ENCODE results near the gene NEDD8.
"Not testable (repeated sequence)": the region's sequence is repeated elsewhere in the genome, so short reads cannot be mapped to it uniquely, and the experiment has no call there.

NEDD8 gene

GRCh38 chr14:24252289-24253124, 20.3 kb upstream of the NEDD8 start:
- peak overlapping the region; percentile 20 for H3K27ac ChIP-seq
- no peak for DNase-seq (ENCODE audit: low read depth, low spot score)

GRCh38 chr14:24251880-24252288, 19.7 kb upstream of the NEDD8 start:
- H3K27ac ChIP-seq, result peak overlapping the region; percentile 20
- no peak for DNase-seq (ENCODE audit: low read depth, low spot score)

- DNase-seq (ENCODE audit: low read depth, low spot score), result no peak
- H3K27ac ChIP-seq, result no peak overlapping the region
These were observed 18.2 kb upstream of the NEDD8 start for GRCh38 chr14:24250354-24250753.

- no peak for DNase-seq (ENCODE audit: low read depth, low spot score)
- no peak overlapping the region for H3K27ac ChIP-seq
These were observed 17.3 kb upstream of the NEDD8 start for GRCh38 chr14:24249230-24250021.

- H3K27ac ChIP-seq, result peak overlapping the region; percentile 40
- DNase-seq (ENCODE audit: low read depth, low spot score), result no peak
These were observed 15.3 kb upstream of the NEDD8 start for GRCh38 chr14:24247422-24247821.

- H3K27ac ChIP-seq, result peak overlapping the region; percentile 40
- DNase-seq (ENCODE audit: low read depth, low spot score), result no peak
These were observed 14.6 kb upstream of the NEDD8 start for GRCh38 chr14:24246765-24247212.

GRCh38 chr14:24245350-24245749, 13.2 kb upstream of the NEDD8 start:
- DNase-seq (ENCODE audit: low read depth, low spot score); H3K27ac ChIP-seq: not testable (repeated sequence)

GRCh38 chr14:24243336-24243836, 11.2 kb upstream of the NEDD8 start:
- H3K27ac ChIP-seq, result peak overlapping the region; percentile 98
- DNase-seq (ENCODE audit: low read depth, low spot score), result no peak

GRCh38 chr14:24241829-24242443, 9.8 kb upstream of the NEDD8 start:
- peak; percentile 60 for DNase-seq (ENCODE audit: low read depth, low spot score)
- peak overlapping the region; percentile 98 for H3K27ac ChIP-seq

GRCh38 chr14:24240110-24240918, 8.1 kb upstream of the NEDD8 start:
- no peak for DNase-seq (ENCODE audit: low read depth, low spot score)
- peak overlapping the region; percentile 98 for H3K27ac ChIP-seq

GRCh38 chr14:24238527-24239037, 6.4 kb upstream of the NEDD8 start:
- DNase-seq (ENCODE audit: low read depth, low spot score), result no peak
- H3K27ac ChIP-seq, result peak overlapping the region; percentile 98

GRCh38 chr14:24238123-24238522, 6.0 kb upstream of the NEDD8 start:
- H3K27ac ChIP-seq, result peak overlapping the region; percentile 98
- peak; percentile 79 for DNase-seq (ENCODE audit: low read depth, low spot score)

GRCh38 chr14:24237463-24237955, 5.3 kb upstream of the NEDD8 start:
- H3K27ac ChIP-seq, result peak overlapping the region; percentile 98
- no peak for DNase-seq (ENCODE audit: low read depth, low spot score)

- H3K27ac ChIP-seq, result peak overlapping the region; percentile 98
- no peak for DNase-seq (ENCODE audit: low read depth, low spot score)
These were observed 4.7 kb upstream of the NEDD8 start for GRCh38 chr14:24236689-24237462.

GRCh38 chr14:24235804-24236688, 3.9 kb upstream of the NEDD8 start:
- H3K27ac ChIP-seq, result peak overlapping the region; percentile 98
- DNase-seq (ENCODE audit: low read depth, low spot score), result no peak

GRCh38 chr14:24234095-24235005, 2.2 kb upstream of the NEDD8 start:
- DNase-seq (ENCODE audit: low read depth, low spot score), result no peak
- peak overlapping the region; percentile 98 for H3K27ac ChIP-seq

GRCh38 chr14:24233538-24233866, 1.3 kb upstream of the NEDD8 start:
- peak overlapping the region; percentile 98 for H3K27ac ChIP-seq
- DNase-seq (ENCODE audit: low read depth, low spot score), result no peak

Data from epithelial cell of prostate (primary cell).